Panc1 (cell line): ENCODE measurements around the gene LRP11.

ENCODE experiments used
- CTCF ChIP-seq: fragments of 450-650 bp; IDR thresholded peaks from 2 replicates; pipeline ENCODE4 v1.5.1; 2017; ENCODE audit warnings: mild to moderate bottlenecking
- POLR2AphosphoS5 ChIP-seq: IDR thresholded peaks from 2 replicates; pipeline ENCODE4 v1.6.1; 2012; ENCODE audit warnings: mild to moderate bottlenecking, low read depth, low read length, moderate library complexity
- REST ChIP-seq, 2 experiments: IDR thresholded peaks; 2 replicates each; pipeline ENCODE4 v1.6.1; 2011 to 2012; ENCODE audit warnings: low read depth in 2 of 2, control low read depth in 1 of 2, low read length in 1 of 2, mild to moderate bottlenecking in 1 of 2, moderate library complexity in 1 of 2; ENCODE audit not compliant: insufficient read depth in 1 of 2
- SIN3A ChIP-seq: IDR thresholded peaks from 2 replicates; pipeline ENCODE4 v1.6.1; 2012; ENCODE audit warnings: low read depth, mild to moderate bottlenecking, low read length, moderate library complexity, borderline replicate concordance; ENCODE audit not compliant: insufficient read depth
- TCF7L2 ChIP-seq: IDR thresholded peaks from 2 replicates; pipeline ENCODE4 v1.6.1; 2011; ENCODE audit warnings: mild to moderate bottlenecking, low read depth, low read length, inconsistent platforms

- TF ChIP-seq CTCF: no peak
- no peak for TF ChIP-seq SIN3A
- no peak for TF ChIP-seq REST (IDR thresholded peaks at IDR 0.05; ENCODE audit: insufficient read depth in 1 of 2, low read depth in 2 of 2, low read length in 1 of 2)
- TF ChIP-seq POLR2AphosphoS5: no peak
- TF ChIP-seq TCF7L2: no peak
These were observed 82.4 kb downstream of the LRP11 start for GRCh38 chr6:149781715-149782114.
